ENCODE data around the gene RUNX1.

The RUNX1 gene

GRCh38 chr21:35004314-35004713 lies 44.8 kb downstream of the RUNX1 start:
- Histone ChIP-seq H2BK120ac (ENCODE audit: low read depth, low read length) (no peak overlapping the region), H3K9ac (ENCODE audit: low read length) (no peak overlapping the region), H4K8ac (ENCODE audit: low read depth, low read length) (no peak overlapping the region), H3K4ac (ENCODE audit: low read depth, low read length) (no peak overlapping the region), H2BK15ac (replicated peaks; ENCODE audit: low read depth) (no peak overlapping the region), H3K79me2 (ENCODE audit: control insufficient read depth, insufficient read depth, low read length) (no peaks in the 10 kb centered on the region), H3K23ac (ENCODE audit: low read length) (no peak overlapping the region), H2AK5ac (ENCODE audit: low read length) (no peak overlapping the region), H3K56ac (ENCODE audit: low read length) (no peak overlapping the region), H3K27ac (ENCODE audit: low read depth, low read length) (no peak overlapping the region), H3K79me1 (ENCODE audit: low read length) (no peaks in the 10 kb centered on the region), H3K27me3 (ENCODE audit: insufficient read depth, low read length, poor library complexity) (no peaks in the 10 kb centered on the region), H2BK5ac (ENCODE audit: low read length) (no peak overlapping the region), H3K4me1 (ENCODE audit: control insufficient read depth, low read depth, low read length) (no peaks in the 10 kb centered on the region), H3K4me2 (ENCODE audit: low read length) (no peak overlapping the region), H3K36me3 (ENCODE audit: control insufficient read depth, insufficient read depth, low read length) (no peaks in the 10 kb centered on the region), H3K4me3 (ENCODE audit: low read length) (no peak overlapping the region), H3K18ac (ENCODE audit: low read length) (no peak overlapping the region), H4K5ac (ENCODE audit: low read length) (no peak overlapping the region)
- no CpG with 5 or more reads among the region's 3 CpGs for WGBS (ENCODE audit: extremely low coverage, insufficient coverage, low lambda C conversion rate)
- DNase-seq, result no peak

GRCh38 chr21:35002879-35003722 lies 46.0 kb downstream of the RUNX1 start:
- Histone ChIP-seq H3K4ac (ENCODE audit: low read depth, low read length) (no peak overlapping the region), H2BK15ac (replicated peaks; ENCODE audit: low read depth) (no peak overlapping the region), H3K79me1 (ENCODE audit: low read length) (no peaks in the 10 kb centered on the region), H3K27me3 (ENCODE audit: insufficient read depth, low read length, poor library complexity) (no peaks in the 10 kb centered on the region), H2BK5ac (ENCODE audit: low read length) (no peak overlapping the region), H2BK120ac (ENCODE audit: low read depth, low read length) (no peak overlapping the region), H3K23ac (ENCODE audit: low read length) (no peak overlapping the region), H3K56ac (ENCODE audit: low read length) (no peak overlapping the region), H3K27ac (ENCODE audit: low read depth, low read length) (no peak overlapping the region), H3K4me2 (ENCODE audit: low read length) (no peak overlapping the region), H4K5ac (ENCODE audit: low read length) (no peak overlapping the region), H3K9ac (ENCODE audit: low read length) (no peak overlapping the region), H3K4me1 (ENCODE audit: control insufficient read depth, low read depth, low read length) (no peaks in the 10 kb centered on the region), H3K4me3 (ENCODE audit: low read length) (no peak overlapping the region), H4K8ac (ENCODE audit: low read depth, low read length) (no peak overlapping the region), H3K79me2 (ENCODE audit: control insufficient read depth, insufficient read depth, low read length) (no peaks in the 10 kb centered on the region), H3K36me3 (ENCODE audit: control insufficient read depth, insufficient read depth, low read length) (no peaks in the 10 kb centered on the region), H3K18ac (ENCODE audit: low read length) (no peak overlapping the region), H2AK5ac (ENCODE audit: low read length) (no peak overlapping the region)
- no CpG with 5 or more reads among the region's 5 CpGs for WGBS (ENCODE audit: extremely low coverage, insufficient coverage, low lambda C conversion rate)
- no peak for DNase-seq

- Histone ChIP-seq H3K79me1 (ENCODE audit: low read length) (no peaks in the 10 kb centered on the region), H3K23ac (ENCODE audit: low read length) (no peak overlapping the region), H4K5ac (ENCODE audit: low read length) (no peak overlapping the region), H3K4me3 (ENCODE audit: low read length) (no peak overlapping the region), H4K8ac (ENCODE audit: low read depth, low read length) (no peak overlapping the region), H3K4me2 (ENCODE audit: low read length) (no peak overlapping the region), H3K18ac (ENCODE audit: low read length) (no peak overlapping the region), H3K9ac (ENCODE audit: low read length) (no peak overlapping the region), H3K27ac (ENCODE audit: low read depth, low read length) (no peak overlapping the region), H3K79me2 (ENCODE audit: control insufficient read depth, insufficient read depth, low read length) (no peaks in the 10 kb centered on the region), H2BK15ac (replicated peaks; ENCODE audit: low read depth) (no peak overlapping the region), H3K4me1 (ENCODE audit: control insufficient read depth, low read depth, low read length) (no peaks in the 10 kb centered on the region), H2BK120ac (ENCODE audit: low read depth, low read length) (no peak overlapping the region), H3K27me3 (ENCODE audit: insufficient read depth, low read length, poor library complexity) (no peaks in the 10 kb centered on the region), H3K36me3 (ENCODE audit: control insufficient read depth, insufficient read depth, low read length) (no peaks in the 10 kb centered on the region), H2BK5ac (ENCODE audit: low read length) (no peak overlapping the region), H3K56ac (ENCODE audit: low read length) (no peak overlapping the region), H3K4ac (ENCODE audit: low read depth, low read length) (no peak overlapping the region), H2AK5ac (ENCODE audit: low read length) (no peak overlapping the region)
- WGBS (ENCODE audit: extremely low coverage, insufficient coverage, low lambda C conversion rate), result no CpG with 5 or more reads among the region's 10 CpGs
- no peak for DNase-seq
These were observed 49.6 kb downstream of the RUNX1 start for GRCh38 chr21:34999397-34999941.

- Histone ChIP-seq H3K4me2 (ENCODE audit: low read length) (no peak overlapping the region), H3K27ac (ENCODE audit: low read depth, low read length) (no peak overlapping the region), H3K18ac (ENCODE audit: low read length) (no peak overlapping the region), H4K8ac (ENCODE audit: low read depth, low read length) (no peak overlapping the region), H3K27me3 (ENCODE audit: insufficient read depth, low read length, poor library complexity) (no peaks in the 10 kb centered on the region), H3K23ac (ENCODE audit: low read length) (no peak overlapping the region), H3K56ac (ENCODE audit: low read length) (no peak overlapping the region), H2BK15ac (replicated peaks; ENCODE audit: low read depth) (no peak overlapping the region), H3K4me3 (ENCODE audit: low read length) (no peak overlapping the region), H3K4ac (ENCODE audit: low read depth, low read length) (no peak overlapping the region), H3K4me1 (ENCODE audit: control insufficient read depth, low read depth, low read length) (no peaks in the 10 kb centered on the region), H2AK5ac (ENCODE audit: low read length) (no peak overlapping the region), H2BK120ac (ENCODE audit: low read depth, low read length) (no peak overlapping the region), H4K5ac (ENCODE audit: low read length) (no peak overlapping the region), H3K79me1 (ENCODE audit: low read length) (no peaks in the 10 kb centered on the region), H3K36me3 (ENCODE audit: control insufficient read depth, insufficient read depth, low read length) (no peaks in the 10 kb centered on the region), H2BK5ac (ENCODE audit: low read length) (no peak overlapping the region), H3K9ac (ENCODE audit: low read length) (no peak overlapping the region), H3K79me2 (ENCODE audit: control insufficient read depth, insufficient read depth, low read length) (no peaks in the 10 kb centered on the region)
- WGBS (ENCODE audit: extremely low coverage, insufficient coverage, low lambda C conversion rate), result no CpG with 5 or more reads among the region's 5 CpGs
- DNase-seq, result no peak
These were observed 50.9 kb downstream of the RUNX1 start for GRCh38 chr21:34998176-34998575.

GRCh38 chr21:34997294-34997693 lies 51.8 kb downstream of the RUNX1 start:
- no peak overlapping the region for H3K27ac ChIP-seq (ENCODE audit: low read depth, low read length)
- H3K79me1 ChIP-seq (ENCODE audit: low read length), result no peaks in the 10 kb centered on the region
- H3K4me2 ChIP-seq (ENCODE audit: low read length), result no peak overlapping the region
- H4K5ac ChIP-seq (ENCODE audit: low read length), result no peak overlapping the region
- no peak overlapping the region for H2BK5ac ChIP-seq (ENCODE audit: low read length)
- H2AK5ac ChIP-seq (ENCODE audit: low read length), result no peak overlapping the region
- no peak overlapping the region for H2BK15ac ChIP-seq (replicated peaks; ENCODE audit: low read depth)
- H3K4me1 ChIP-seq (ENCODE audit: control insufficient read depth, low read depth, low read length), result no peaks in the 10 kb centered on the region
- no peak overlapping the region for H2BK120ac ChIP-seq (ENCODE audit: low read depth, low read length)
- no peak overlapping the region for H3K9ac ChIP-seq (ENCODE audit: low read length)
- no peak overlapping the region for H3K18ac ChIP-seq (ENCODE audit: low read length)
- H4K8ac ChIP-seq (ENCODE audit: low read depth, low read length), result no peak overlapping the region
- no peaks in the 10 kb centered on the region for H3K36me3 ChIP-seq (ENCODE audit: control insufficient read depth, insufficient read depth, low read length)
- no peak overlapping the region for H3K4ac ChIP-seq (ENCODE audit: low read depth, low read length)
- no peaks in the 10 kb centered on the region for H3K79me2 ChIP-seq (ENCODE audit: control insufficient read depth, insufficient read depth, low read length)
- WGBS (ENCODE audit: extremely low coverage, insufficient coverage, low lambda C conversion rate), result no CpG with 5 or more reads among the region's 4 CpGs
- H3K4me3 ChIP-seq (ENCODE audit: low read length), result no peak overlapping the region
- H3K27me3 ChIP-seq (ENCODE audit: insufficient read depth, low read length, poor library complexity), result no peaks in the 10 kb centered on the region
- H3K23ac ChIP-seq (ENCODE audit: low read length), result no peak overlapping the region
- H3K56ac ChIP-seq (ENCODE audit: low read length), result no peak overlapping the region
- DNase-seq, result no peak
